HepG2 (cell line): Measurements from ENCODE around the gene APOL4. TPM values are rescaled to one million over a fixed set of nuclear protein-coding genes. Genes with fewer than 3 reads are reported as not detected.

Source experiments
- ERF ChIP-seq: IDR thresholded peaks from 2 replicates; pipeline ENCODE4 v1.6.1; 2018; ENCODE audit warnings: missing biosample characterization, missing genetic modification reagents
- HMGXB3 ChIP-seq: sonication (generic); formaldehyde crosslinking; IDR thresholded peaks from 2 replicates; pipeline ENCODE4 v1.4.0; 2020; ENCODE audit warnings: missing genetic modification reagents, borderline replicate concordance
- IKZF4 ChIP-seq: sonication (generic); formaldehyde crosslinking; IDR thresholded peaks from 2 replicates; pipeline ENCODE4 v1.5.1; 2020; ENCODE audit warnings: borderline replicate concordance, mild to moderate bottlenecking, low read depth, missing genetic modification reagents; ENCODE audit errors: not compliant biosample characterization
- RAD21 ChIP-seq: fragments of 450-650 bp; formaldehyde crosslinking; IDR thresholded peaks from 2 replicates; pipeline ENCODE4 v1.5.0; 2020; ENCODE audit warnings: mild to moderate bottlenecking
- RXRA ChIP-seq: sonication (generic); formaldehyde crosslinking; IDR thresholded peaks from 2 replicates; pipeline ENCODE4 v1.5.1; 2020; ENCODE audit warnings: missing genetic modification reagents
- SMC3 ChIP-seq: IDR thresholded peaks from 2 replicates; pipeline ENCODE4 v1.6.1; 2011; ENCODE audit warnings: low read length, improper control_type of control experiment
- SP4 ChIP-seq: sonication (generic); formaldehyde crosslinking; IDR thresholded peaks from 2 replicates; pipeline ENCODE4 v1.8.1; 2023; ENCODE audit warnings: mild to moderate bottlenecking, missing genetic modification reagents
- ZNF687 ChIP-seq: sonication (generic); formaldehyde crosslinking; IDR thresholded peaks from 2 replicates; pipeline ENCODE4 v1.5.1; 2020; ENCODE audit warnings: mild to moderate bottlenecking, missing genetic modification reagents, moderate library complexity
- polyA plus RNA-seq, 8 experiments: library from polyadenylated mRNA; depleted of rRNA in 3 of 8; stranded (reverse) in 7 of 8; unstranded in 1 of 8; fragments of >200 nt; fragmentation: Illumina TruSeq in 4 of 8; extraction: Trizol in 4 of 8; gene quantifications; 2 replicates each; pipeline versions ENCODE4 v1.2.1 to v1.2.3, GENCODE V29; 2011 to 2016; ENCODE audit warnings: low read depth in 4 of 8, missing spikeins in 1 of 8, mixed read lengths in 1 of 8; ENCODE audit not compliant: insufficient read depth in 1 of 8
- total RNA-seq, 5 experiments: library from RNA; depleted of rRNA; stranded (reverse); fragments of >200 nt; fragmentation: Illumina TruSeq; extraction: Trizol; gene quantifications; 2 replicates each; pipeline ENCODE4 v1.2.3, GENCODE V29; 2016; ENCODE audit warnings: low read depth in 1 of 5
- TF ChIP-seq, protein P1 (sequence below): sonication (generic); formaldehyde crosslinking; IDR thresholded peaks from 2 replicates; pipeline ENCODE4 v1.5.0; 2020; ENCODE audit warnings: mild to moderate bottlenecking, missing genetic modification reagents, moderate library complexity
- TF ChIP-seq, protein P2 (sequence below): sonication (generic); formaldehyde crosslinking; IDR thresholded peaks from 2 replicates; pipeline ENCODE4 v1.4.0; 2020; ENCODE audit warnings: missing genetic modification reagents, borderline replicate concordance

Gene APOL4
- total and polyA plus RNA-seq, 2 of the 13 experiments (the other 11 are each of a cell fraction or from before 2014, with no cell fraction given): 0.77 to 2.8 TPM

DNA sequence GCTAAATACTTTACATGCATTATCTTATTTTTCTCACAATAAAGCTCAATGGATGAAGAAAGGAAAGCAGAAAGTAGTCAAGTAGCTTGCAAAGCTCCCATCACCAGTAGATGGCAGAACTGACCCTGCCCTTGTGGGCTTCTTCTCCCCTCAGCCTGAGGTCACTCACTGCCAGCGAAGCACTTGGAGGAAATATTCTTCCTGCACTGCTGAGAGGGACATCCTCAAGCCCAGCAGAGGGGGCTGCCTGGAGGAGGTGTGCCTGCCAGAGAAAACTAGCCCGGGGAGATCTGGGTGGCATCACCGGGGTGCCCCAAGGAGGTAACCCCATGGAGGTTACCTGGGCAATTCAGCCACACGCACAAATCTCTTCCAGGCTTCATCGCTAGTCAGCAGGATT is 6.6 kb downstream of the APOL4 start (continued):
- TF ChIP-seq ZNF687 (CRISPR knock-in tag): peak; percentile 19; the same call in 1 of the 2 replicates
- TF ChIP-seq, protein P1, sequence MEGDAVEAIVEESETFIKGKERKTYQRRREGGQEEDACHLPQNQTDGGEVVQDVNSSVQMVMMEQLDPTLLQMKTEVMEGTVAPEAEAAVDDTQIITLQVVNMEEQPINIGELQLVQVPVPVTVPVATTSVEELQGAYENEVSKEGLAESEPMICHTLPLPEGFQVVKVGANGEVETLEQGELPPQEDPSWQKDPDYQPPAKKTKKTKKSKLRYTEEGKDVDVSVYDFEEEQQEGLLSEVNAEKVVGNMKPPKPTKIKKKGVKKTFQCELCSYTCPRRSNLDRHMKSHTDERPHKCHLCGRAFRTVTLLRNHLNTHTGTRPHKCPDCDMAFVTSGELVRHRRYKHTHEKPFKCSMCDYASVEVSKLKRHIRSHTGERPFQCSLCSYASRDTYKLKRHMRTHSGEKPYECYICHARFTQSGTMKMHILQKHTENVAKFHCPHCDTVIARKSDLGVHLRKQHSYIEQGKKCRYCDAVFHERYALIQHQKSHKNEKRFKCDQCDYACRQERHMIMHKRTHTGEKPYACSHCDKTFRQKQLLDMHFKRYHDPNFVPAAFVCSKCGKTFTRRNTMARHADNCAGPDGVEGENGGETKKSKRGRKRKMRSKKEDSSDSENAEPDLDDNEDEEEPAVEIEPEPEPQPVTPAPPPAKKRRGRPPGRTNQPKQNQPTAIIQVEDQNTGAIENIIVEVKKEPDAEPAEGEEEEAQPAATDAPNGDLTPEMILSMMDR (CRISPR knock-in tag): peak; percentile 85
- peak; percentile 70 for TF ChIP-seq RAD21 (CRISPR knock-in tag)
- TF ChIP-seq SP4 (CRISPR knock-in tag): no peak
- TF ChIP-seq HMGXB3 (CRISPR knock-in tag): 0 out of 2 replicates have a peak, but pooled peaks have one; percentile 29
- TF ChIP-seq ERF (CRISPR knock-in tag): 0 out of 2 replicates have a peak, but pooled peaks have one; percentile 31
- peak; percentile 82 for TF ChIP-seq SMC3
- peak; percentile 31; the same call in 1 of the 2 replicates for TF ChIP-seq RXRA
- no peak for TF ChIP-seq IKZF4 (CRISPR knock-in tag)
- TF ChIP-seq, protein P2, sequence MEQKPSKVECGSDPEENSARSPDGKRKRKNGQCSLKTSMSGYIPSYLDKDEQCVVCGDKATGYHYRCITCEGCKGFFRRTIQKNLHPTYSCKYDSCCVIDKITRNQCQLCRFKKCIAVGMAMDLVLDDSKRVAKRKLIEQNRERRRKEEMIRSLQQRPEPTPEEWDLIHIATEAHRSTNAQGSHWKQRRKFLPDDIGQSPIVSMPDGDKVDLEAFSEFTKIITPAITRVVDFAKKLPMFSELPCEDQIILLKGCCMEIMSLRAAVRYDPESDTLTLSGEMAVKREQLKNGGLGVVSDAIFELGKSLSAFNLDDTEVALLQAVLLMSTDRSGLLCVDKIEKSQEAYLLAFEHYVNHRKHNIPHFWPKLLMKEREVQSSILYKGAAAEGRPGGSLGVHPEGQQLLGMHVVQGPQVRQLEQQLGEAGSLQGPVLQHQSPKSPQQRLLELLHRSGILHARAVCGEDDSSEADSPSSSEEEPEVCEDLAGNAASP (CRISPR knock-in tag): peak; percentile 72; the same call in 1 of the 2 replicates
